ENCODE measurements around the gene NFIL3.

Gene NFIL3

DNA sequence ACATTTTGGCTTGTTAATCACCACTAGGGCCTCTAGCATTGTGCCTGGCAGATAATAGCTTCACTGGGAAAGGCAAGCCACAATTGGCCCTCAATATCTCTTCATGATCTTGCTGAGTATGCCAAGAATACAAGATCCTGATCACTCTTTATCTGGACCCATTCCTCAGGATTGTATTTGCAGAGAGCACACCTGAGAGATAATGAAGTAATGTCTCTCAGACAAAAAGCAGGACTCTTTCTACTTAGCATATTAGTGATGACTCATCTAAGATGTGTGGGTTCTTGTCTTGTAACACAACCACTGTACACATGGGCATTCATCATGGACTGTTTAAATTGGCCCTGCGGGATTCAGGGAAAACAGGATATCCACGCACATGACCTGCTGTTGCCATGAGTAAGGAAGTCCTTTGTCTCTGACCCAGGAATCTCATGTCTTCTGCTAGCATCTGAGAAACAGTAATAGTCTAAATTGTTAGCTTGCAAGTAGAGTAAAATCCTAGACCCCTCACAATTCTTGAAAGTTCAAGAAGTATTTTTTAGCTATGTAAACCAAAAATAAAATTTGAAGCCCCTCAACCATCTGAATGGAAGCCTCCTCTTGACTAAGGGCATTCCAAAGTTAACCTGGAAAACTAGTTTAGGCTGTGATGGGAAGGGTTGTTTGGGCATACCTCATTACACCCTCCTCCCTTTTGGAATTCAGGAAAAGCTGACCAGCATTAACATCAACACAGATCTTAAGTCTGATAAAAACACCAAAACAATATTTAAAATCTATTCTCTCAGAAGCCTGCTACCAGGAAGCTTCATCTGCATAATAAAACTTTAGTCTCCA is 28.0 kb upstream of the NFIL3 start:
- H3K4me2 ChIP-seq (ENCODE audit: low read length): no peak overlapping the region
- no peaks in the 10 kb centered on the region for H3K27me3 ChIP-seq (ENCODE audit: control insufficient read depth, insufficient read depth, low read length)
- no peak overlapping the region for H3K4me3 ChIP-seq (ENCODE audit: low read depth, low read length)
- no peaks in the 10 kb centered on the region for H3K79me2 ChIP-seq
- no peaks in the 10 kb centered on the region for H3K36me3 ChIP-seq (ENCODE audit: control insufficient read depth, insufficient read depth, low read length)
- no peaks in the 10 kb centered on the region for H3K9me3 ChIP-seq (ENCODE audit: control insufficient read depth, low read length)
- H2AFZ ChIP-seq: no peak overlapping the region
- TF ChIP-seq, protein P1, sequence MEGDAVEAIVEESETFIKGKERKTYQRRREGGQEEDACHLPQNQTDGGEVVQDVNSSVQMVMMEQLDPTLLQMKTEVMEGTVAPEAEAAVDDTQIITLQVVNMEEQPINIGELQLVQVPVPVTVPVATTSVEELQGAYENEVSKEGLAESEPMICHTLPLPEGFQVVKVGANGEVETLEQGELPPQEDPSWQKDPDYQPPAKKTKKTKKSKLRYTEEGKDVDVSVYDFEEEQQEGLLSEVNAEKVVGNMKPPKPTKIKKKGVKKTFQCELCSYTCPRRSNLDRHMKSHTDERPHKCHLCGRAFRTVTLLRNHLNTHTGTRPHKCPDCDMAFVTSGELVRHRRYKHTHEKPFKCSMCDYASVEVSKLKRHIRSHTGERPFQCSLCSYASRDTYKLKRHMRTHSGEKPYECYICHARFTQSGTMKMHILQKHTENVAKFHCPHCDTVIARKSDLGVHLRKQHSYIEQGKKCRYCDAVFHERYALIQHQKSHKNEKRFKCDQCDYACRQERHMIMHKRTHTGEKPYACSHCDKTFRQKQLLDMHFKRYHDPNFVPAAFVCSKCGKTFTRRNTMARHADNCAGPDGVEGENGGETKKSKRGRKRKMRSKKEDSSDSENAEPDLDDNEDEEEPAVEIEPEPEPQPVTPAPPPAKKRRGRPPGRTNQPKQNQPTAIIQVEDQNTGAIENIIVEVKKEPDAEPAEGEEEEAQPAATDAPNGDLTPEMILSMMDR (IDR thresholded peaks at IDR 0.05): no peak
- H3K9ac ChIP-seq: no peak overlapping the region
- no peaks in the 10 kb centered on the region for H3K4me1 ChIP-seq
- no peak overlapping the region for H3K27ac ChIP-seq

DNA sequence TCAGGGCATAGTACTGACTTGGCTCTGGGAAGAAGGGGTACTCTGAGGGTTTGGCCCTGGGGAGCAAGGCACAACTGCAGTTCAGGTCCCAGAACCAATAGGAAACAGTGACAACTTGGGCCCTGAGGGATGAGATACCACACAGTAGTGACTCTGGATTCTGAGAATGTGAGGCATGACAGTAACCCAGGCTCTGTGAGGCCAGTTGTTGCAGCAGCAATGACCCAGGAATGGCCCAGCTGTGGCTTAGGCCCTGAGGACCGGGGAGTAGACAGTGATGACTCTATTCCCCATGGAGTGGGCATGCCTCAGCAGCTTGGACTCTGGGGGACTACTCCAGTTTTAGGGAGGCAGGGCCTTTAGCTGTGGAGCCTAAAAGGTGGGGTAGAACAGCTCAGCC is 21.5 kb upstream of the NFIL3 start:
- Histone ChIP-seq H3K4me2 (ENCODE audit: low read length) (no peak overlapping the region), H3K4me3 (ENCODE audit: low read depth, low read length) (no peak overlapping the region), H2AFZ (no peak overlapping the region), H3K4me1 (no peaks in the 10 kb centered on the region), H3K9me3 (ENCODE audit: control insufficient read depth, low read length) (no peaks in the 10 kb centered on the region), H3K27me3 (ENCODE audit: control insufficient read depth, insufficient read depth, low read length) (no peaks in the 10 kb centered on the region), H3K36me3 (ENCODE audit: control insufficient read depth, insufficient read depth, low read length) (no peaks in the 10 kb centered on the region), H3K9ac (no peak overlapping the region), H3K27ac (no peak overlapping the region), H3K79me2 (no peaks in the 10 kb centered on the region)
- TF ChIP-seq, protein P1 (IDR thresholded peaks at IDR 0.05): no peak

DNA sequence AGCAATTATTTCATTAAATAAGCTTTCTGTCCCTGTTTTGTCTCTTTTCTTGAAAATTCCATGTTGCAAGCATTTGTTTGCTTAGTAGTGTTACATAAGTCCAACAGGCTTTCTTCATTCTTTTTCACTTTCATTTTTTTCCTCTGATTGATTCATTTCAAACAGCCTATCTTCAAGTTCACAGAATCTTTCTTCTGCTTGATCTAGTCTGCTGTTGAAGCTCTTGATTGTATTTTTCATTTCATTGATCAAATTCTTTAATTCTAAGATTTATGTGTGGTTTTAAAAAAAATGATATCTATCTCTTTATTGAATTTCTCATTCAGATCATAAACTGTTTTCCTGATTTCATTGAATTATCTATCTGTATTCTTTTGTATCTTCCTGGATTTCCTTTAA is 20.4 kb upstream of the NFIL3 start:
- TF ChIP-seq, protein P1 (IDR thresholded peaks at IDR 0.05): no peak

DNA sequence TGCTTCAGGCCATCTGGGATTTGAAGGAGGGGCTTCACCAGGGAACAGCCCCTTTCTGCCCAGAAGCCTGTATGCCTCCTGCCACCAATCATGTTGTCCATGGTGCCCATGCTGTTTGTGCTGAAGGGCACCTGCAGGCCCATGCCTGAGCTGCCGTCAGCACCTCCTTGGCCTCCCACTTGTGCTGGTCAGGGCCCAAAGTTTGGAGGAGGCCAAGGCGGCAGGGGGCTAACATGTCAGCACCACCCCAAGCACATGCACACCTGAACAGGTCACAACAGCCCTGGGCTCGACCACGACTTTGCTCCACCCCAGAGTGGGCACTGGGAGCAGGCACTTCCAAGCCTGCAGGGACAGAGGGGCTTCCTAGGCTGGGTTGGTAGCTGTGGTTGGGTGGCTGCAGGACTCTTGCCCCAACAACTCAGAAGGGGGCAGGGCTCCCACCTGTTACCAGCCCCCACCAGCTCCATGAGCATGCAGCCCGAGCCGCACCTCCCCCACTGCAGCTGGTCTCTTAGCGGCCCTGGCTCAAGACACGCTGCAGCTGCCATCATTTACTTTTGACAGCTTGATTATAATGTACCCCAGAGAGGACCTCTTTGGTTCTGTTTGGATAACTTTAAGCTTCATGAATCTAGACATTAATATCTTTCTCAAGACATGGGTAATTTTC is 19.8 kb upstream of the NFIL3 start:
- TF ChIP-seq, protein P1 (IDR thresholded peaks at IDR 0.05): no peak
- H3K79me2 ChIP-seq: no peaks in the 10 kb centered on the region
- no peaks in the 10 kb centered on the region for H3K36me3 ChIP-seq (ENCODE audit: control insufficient read depth, insufficient read depth, low read length)
- H3K27me3 ChIP-seq (ENCODE audit: control insufficient read depth, insufficient read depth, low read length): no peaks in the 10 kb centered on the region
- no peak overlapping the region for H3K4me3 ChIP-seq (ENCODE audit: low read depth, low read length)
- no peaks in the 10 kb centered on the region for H3K4me1 ChIP-seq
- no peak overlapping the region for H3K4me2 ChIP-seq (ENCODE audit: low read length)
- no peak overlapping the region for H3K9ac ChIP-seq
- H2AFZ ChIP-seq: no peak overlapping the region
- no peaks in the 10 kb centered on the region for H3K9me3 ChIP-seq (ENCODE audit: control insufficient read depth, low read length)
- no peak overlapping the region for H3K27ac ChIP-seq

More for the DNA sequence above, 20.4 kb upstream of the NFIL3 start:
- no peak overlapping the region for H3K4me3 ChIP-seq (ENCODE audit: low read depth, low read length)
- no peaks in the 10 kb centered on the region for H3K79me2 ChIP-seq
- H3K4me1 ChIP-seq: no peaks in the 10 kb centered on the region
- no peaks in the 10 kb centered on the region for H3K9me3 ChIP-seq (ENCODE audit: control insufficient read depth, low read length)
- H3K36me3 ChIP-seq (ENCODE audit: control insufficient read depth, insufficient read depth, low read length): no peaks in the 10 kb centered on the region
- H3K27ac ChIP-seq: no peak overlapping the region
- no peaks in the 10 kb centered on the region for H3K27me3 ChIP-seq (ENCODE audit: control insufficient read depth, insufficient read depth, low read length)
- no peak overlapping the region for H3K4me2 ChIP-seq (ENCODE audit: low read length)
- H2AFZ ChIP-seq: no peak overlapping the region
- no peak overlapping the region for H3K9ac ChIP-seq
